Activated CD8-positive, alpha-beta memory T cell treated with anti-CD3 and anti-CD28 coated beads for 48 hours (primary cell): Measurements from ENCODE around the gene MFSD6.

Source experiments
- DNase-seq, 3 experiments: peaks; one replicate each; pipeline ENCODE4 v3.0.0-alpha.2; 2020; ENCODE audit warnings: low read depth in 2 of 3, low spot score in 2 of 3

The MFSD6 gene

GRCh38 chr2:190435031-190435670 lies 27.0 kb downstream of the MFSD6 start:
- DNase-seq: no peak

DNA sequence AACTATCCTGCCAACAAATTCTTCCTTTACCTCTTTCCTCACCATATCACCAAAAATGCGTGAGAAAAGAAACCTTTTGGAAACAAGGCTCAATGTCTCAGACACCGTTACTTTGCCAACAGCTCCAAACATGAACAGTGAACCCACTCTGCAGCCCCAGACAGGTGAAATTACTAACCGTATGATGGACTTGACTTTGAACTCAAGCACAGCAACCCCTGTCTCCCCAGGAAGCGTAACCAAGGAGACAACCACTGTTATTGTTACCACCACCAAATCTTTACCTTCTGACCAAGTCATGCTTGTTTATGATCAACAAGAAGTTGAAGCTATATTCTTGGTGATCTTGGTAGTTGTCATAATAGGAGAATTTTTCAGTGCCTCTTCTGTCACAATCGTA lies 28.4 kb downstream of the MFSD6 start:
- no peak for DNase-seq

DNA sequence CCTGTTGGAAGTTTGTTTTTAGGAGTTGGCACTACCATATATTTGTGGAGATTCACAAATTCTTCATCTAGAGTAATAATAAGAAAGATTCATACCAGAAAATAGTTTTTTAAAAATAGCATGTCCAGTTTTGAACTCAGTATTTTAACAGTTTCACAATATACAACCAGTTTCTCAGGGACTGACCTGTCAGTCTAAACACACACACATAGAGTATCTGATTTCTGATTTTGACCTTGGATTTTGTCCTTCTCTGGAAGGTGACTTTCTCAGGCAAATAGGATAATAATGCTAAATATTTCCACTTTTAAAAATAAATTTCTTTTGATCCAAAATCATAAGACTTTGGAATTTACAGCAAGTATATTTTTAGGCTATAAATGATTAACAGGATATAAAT lies 32.0 kb downstream of the MFSD6 start:
- no peak for DNase-seq

DNA sequence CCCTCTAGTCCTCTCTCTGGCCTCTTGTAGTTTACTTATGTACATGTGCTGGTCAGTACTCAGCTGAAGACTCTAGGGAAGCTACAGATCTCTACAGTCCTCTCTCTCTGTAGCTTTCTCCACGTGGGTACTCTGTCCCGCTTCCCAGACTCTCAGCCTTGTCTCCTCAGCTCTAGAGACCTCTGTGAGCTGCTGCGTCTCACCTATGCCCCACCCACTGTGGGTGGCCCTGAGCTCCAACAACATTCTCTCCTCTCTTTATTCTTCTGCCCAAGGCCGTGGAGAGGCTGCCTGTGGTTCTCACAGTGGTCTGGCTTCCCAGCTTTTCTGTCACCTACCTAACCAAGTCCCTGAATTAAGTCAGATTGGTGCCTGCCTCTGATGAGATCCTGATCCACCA lies 33.4 kb downstream of the MFSD6 start:
- DNase-seq: no peak

DNA sequence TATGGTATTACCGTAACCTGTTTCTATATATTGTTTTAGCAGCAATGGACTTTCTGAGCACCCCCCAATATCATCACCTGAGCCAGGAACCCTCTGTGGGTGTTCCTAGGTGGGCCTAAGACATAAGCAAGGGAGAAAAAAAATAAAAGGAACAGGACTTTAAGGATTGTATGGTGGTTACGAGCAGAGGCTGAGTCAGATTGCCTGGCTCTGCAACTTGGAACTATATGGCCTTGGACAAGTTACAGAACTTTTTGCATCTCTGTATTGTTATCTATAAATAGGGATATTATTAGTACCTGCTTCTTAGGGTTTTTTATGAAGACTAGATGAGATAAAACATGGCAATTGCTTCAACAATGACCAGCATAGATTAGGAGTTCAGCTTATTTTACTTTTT lies 34.9 kb downstream of the MFSD6 start:
- no peak for DNase-seq

- no peak for DNase-seq
Observed at GRCh38 chr2:190443778-190444481, 35.8 kb downstream of the MFSD6 start.

- no peak for DNase-seq
Observed at GRCh38 chr2:190444976-190445375, 36.8 kb downstream of the MFSD6 start.

GRCh38 chr2:190446193-190446592 lies 38.0 kb downstream of the MFSD6 start:
- no peak for DNase-seq

GRCh38 chr2:190446750-190447516 lies 38.8 kb downstream of the MFSD6 start:
- DNase-seq: no peak

DNA sequence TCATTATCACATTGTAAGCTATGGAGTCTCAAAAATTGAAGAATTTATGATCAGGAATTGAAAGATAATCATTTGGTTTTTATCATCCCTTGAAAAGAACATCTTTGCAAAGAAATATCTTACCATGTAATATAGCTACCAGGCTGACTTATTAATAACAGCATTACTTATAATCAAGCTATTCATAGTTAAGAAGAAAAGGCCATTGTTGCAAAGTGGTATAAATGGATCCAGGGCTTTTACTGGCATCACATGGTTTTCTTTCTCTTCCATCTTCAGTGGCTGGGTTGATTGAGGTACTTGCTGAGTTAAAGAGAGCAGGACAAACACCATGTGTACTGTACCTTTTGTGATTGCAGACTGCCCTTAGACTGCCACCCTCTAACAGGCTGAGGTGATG lies 39.6 kb downstream of the MFSD6 start:
- no peak for DNase-seq

GRCh38 chr2:190449925-190450324 lies 41.8 kb downstream of the MFSD6 start:
- DNase-seq: no peak

DNA sequence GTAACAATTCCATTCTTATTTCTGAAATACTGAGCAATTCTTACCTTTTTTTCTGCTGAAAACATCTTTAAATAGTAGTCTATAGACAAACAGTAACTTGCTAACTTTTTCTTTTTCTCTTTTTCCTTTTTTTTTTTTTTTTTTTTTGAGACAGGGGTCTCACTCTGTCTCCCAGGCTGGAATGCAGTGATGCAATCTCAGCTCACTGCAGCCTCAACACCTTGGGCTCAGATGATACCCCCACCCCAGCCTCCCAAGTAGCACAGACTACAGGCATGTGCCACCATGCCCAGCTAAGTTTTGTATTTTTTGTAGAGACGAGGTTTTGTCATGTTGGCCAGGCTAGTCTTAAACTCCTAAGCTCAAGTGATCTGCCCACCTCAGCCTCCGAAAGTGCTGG lies 42.2 kb downstream of the MFSD6 start:
- DNase-seq: no peak

- no peak for DNase-seq
Observed at GRCh38 chr2:190451561-190452176, 43.5 kb downstream of the MFSD6 start.

DNA sequence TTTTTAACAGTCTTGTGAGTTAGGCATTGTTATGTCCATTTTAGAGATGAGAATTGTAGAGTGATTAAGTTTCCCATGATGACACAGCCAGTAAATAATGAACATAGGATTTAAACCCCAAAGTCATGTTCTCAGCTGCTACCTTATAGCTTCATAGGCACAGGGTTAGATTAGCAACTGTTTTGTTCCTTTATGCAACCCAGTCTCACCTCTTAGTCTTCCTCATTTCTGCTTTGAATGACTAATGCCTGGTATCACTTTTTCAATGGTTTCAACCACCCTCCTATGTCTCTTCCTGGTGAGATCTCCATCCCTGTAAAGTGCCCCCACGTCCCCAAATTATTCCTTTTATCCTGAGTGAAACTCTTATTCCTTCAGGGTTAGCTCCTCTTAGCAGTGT lies 44.3 kb downstream of the MFSD6 start:
- no peak for DNase-seq

- no peak for DNase-seq
Observed at GRCh38 chr2:190454795-190455194, 46.6 kb downstream of the MFSD6 start.

DNA sequence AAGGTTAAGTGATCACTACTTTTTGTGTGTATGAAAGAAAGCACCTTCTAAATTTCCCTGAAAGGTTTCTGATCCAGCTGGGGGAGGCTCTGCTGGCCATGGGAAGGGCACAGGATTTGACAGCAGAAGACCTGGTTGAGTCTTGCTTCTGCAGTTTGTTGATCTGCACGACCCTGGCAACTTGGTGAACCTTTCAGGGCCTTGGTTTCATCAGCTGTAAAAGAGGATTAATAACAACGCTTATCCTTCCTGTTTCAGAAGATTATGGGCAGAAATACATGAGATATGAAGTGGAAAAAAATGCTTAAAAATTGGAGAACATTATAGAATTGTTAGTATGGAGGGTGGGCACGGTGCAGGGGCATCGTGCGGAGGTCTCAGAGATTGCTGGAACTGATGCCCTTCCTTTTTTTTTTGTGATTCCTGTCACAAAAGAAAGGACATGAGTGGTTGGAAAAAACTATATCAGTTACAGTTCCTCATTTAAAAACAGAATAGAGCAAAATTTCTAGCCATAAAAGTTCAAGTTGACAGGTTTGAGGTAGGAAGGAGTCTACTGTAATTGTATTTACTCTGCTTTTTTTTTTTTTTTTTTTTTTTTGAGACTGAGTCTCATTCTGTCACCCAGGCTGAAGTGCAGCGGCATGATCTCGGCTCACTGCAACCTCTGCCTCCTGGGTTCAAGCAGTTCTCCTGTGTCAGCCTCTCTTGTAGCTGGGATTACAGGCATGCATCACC lies 47.4 kb downstream of the MFSD6 start:
- no peak for DNase-seq

- no peak for DNase-seq
Observed at GRCh38 chr2:190456833-190457232, 48.7 kb downstream of the MFSD6 start.

DNA sequence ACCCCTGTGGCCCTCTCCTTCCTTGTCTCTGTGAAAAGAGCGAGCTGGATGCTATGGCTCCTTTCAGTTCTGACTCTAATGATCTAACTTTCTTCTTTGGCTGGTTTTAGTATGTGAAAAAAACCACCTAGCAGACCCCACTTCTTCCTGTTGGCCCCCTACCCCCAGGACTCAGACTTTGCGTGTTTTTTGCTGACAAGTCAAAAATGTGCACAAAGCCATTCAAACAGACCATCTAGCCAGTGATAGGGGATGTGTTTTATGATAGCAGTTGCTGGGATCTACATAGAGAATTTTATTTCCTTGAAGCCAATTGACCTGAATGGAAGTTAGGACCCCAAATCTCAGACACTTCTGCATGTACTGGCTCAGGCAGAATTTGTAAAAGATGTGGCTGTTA lies 49.1 kb downstream of the MFSD6 start:
- no peak for DNase-seq

DNA sequence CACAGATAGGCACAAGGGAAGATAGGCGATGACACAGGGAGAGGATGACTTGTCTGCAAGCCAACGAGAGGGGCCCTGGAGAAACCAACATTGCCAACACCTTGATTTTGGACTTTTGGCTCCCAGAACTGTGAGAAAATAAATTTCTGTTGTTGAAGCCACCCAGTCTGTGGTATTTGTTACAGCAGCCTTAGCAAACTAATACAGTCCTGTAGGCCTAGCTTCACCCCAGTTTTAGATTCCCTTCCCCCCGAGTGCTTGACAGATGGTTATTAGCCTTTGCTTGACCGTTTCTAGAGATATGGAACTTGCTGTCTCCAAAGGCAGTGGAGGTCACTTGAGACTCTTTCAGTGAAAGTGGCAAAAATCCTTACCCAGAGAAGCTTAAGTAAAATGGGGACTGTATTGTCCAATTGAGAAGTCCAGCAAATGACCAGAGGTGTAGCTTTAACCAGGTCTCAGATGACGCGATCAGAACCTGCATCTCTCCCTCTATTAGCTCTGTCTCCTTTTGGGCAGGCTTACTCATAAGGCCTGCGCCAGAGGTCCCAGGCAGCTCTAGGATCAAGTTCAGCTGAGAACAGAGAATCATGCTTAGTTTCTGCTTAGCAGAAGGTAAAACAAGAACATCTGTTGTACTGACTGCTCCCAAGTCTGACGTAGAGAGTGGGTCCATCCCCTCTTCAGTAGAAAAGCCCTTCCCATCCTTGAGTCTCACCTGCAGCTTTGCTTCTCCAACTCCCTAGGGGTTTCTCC lies 50.4 kb downstream of the MFSD6 start:
- no peak for DNase-seq

DNA sequence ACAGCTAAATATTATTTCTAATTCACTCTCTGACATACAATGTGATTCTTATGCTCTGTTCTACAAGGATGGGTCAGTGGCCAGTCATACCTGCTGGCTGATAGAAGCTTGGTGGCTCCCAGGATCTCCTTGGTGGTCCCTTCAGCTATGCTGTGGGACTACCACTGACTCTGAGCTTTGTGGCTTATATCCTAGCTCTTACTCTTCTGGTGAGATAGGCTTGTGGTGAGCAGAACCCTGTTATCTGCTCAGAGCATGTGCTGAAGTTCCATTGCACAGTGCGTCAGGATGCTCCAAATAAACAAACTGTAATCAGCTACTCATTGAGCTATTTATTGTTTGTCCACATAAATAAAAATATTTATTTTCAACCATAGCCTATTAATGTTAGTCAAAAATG lies 51.7 kb downstream of the MFSD6 start:
- DNase-seq: no peak

DNA sequence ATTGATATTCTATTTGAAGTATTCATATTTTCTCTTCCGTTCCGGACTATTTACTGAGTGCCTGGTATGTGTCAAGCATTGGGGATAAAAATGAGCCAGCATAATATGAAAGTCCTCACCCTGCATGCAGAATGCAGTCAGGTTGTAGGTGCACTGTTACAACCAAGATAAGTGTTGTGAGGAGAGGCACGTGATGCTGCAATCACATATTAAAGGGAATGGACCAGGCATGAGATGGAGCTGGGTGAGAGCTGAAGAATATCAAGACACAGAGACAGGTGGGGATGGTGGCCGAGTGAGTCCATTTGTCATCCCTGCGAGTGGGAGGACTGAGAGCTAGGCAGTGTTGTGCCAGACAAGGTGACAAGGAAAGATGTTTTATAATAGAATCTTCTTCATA lies 52.3 kb downstream of the MFSD6 start:
- no peak for DNase-seq
